HL-60 (cell line): ENCODE data around the gene HNRNPLL.

Source experiments
- GABPA ChIP-seq: IDR thresholded peaks from 2 replicates; pipeline ENCODE4 v1.6.1; 2012; ENCODE audit warnings: low read depth
- POLR2AphosphoS5 ChIP-seq: IDR thresholded peaks from 2 replicates; pipeline ENCODE4 v1.6.1; 2012; ENCODE audit warnings: low read depth
- SPI1 ChIP-seq: IDR thresholded peaks from 2 replicates; pipeline ENCODE4 v1.6.1; 2012; ENCODE audit warnings: low read depth, mild to moderate bottlenecking, borderline replicate concordance
- TF ChIP-seq, protein P1 (sequence below): IDR thresholded peaks from one replicate; pipeline ENCODE4 v1.5.1; 2011; ENCODE audit warnings: low read length, control low read depth, inconsistent platforms; ENCODE audit not compliant: insufficient read depth

DNA sequence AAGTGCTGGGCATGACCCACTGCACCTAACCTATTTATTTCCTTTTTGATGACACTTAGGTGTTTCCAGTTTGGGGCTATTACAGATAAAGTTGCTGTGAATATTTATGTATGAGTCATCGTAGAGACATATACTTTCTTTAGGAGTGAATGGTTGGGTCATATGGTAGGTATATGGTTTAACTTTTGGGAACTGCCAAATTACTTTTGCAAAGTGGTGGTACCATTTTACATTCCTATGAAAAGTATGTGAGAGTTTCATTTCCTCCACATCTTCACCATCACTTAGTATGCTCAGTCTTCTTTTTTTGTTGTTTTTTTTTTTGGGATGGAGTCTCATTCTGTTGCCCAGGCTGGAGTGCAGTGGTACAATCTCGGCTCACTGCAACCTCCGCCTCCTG is 56.1 kb downstream of the HNRNPLL start:
- TF ChIP-seq, protein P1, sequence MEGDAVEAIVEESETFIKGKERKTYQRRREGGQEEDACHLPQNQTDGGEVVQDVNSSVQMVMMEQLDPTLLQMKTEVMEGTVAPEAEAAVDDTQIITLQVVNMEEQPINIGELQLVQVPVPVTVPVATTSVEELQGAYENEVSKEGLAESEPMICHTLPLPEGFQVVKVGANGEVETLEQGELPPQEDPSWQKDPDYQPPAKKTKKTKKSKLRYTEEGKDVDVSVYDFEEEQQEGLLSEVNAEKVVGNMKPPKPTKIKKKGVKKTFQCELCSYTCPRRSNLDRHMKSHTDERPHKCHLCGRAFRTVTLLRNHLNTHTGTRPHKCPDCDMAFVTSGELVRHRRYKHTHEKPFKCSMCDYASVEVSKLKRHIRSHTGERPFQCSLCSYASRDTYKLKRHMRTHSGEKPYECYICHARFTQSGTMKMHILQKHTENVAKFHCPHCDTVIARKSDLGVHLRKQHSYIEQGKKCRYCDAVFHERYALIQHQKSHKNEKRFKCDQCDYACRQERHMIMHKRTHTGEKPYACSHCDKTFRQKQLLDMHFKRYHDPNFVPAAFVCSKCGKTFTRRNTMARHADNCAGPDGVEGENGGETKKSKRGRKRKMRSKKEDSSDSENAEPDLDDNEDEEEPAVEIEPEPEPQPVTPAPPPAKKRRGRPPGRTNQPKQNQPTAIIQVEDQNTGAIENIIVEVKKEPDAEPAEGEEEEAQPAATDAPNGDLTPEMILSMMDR = no peak
- TF ChIP-seq POLR2AphosphoS5 (no peak), SPI1 (no peak), GABPA (no peak)
